Lower leg skin (tissue), 4 donors: Measurements from ENCODE around the gene LRP5. TPM values are rescaled to one million over a fixed set of nuclear protein-coding genes. Genes with fewer than 3 reads are reported as not detected.

Experiments
- DNase-seq, 2 donors: peaks; one replicate each; pipeline ENCODE4 v3.0.0-alpha.2; 2019; ENCODE audit warnings: low spot score in 2 of 2
- H3K4me3 ChIP-seq: fragments of 200-600 bp; sonication (generic); 2 replicates; pipeline ENCODE4 v1.5.1; 2017; ENCODE audit warnings: mild to moderate bottlenecking, low read depth; ENCODE audit not compliant: poor library complexity, severe bottlenecking
- POLR2A ChIP-seq, 2 donors: fragments of 450-650 bp; IDR thresholded peaks; one replicate each; pipeline ENCODE4 v1.6.1; 2016 to 2017; ENCODE audit warnings: antibody characterized with exemption in 2 of 2, mild to moderate bottlenecking in 1 of 2, moderate library complexity in 1 of 2
- WGBS, 2 donors: methylation state at CpG; one replicate each; pipeline ENCODE4 v1.1.5; 2018; 5-methylcytosine and 5-hydroxymethylcytosine counted together
- intact Hi-C: fragments of 100-400 bp; cut with DNase I; formaldehyde crosslinking; loops from one replicate; pipeline ENCODE4 v1.15.0; 2023; ENCODE audit warnings: low total_unique reads
- total RNA-seq, 4 donors: library from RNA; depleted of rRNA; stranded (reverse); fragments of >200 nt; gene quantifications; one replicate each; pipeline ENCODE4 v1.1.0, GENCODE V29; 2016
- TF ChIP-seq, protein P1 (sequence below), 3 donors: fragments of 450-650 bp; IDR thresholded peaks; one replicate each; pipeline ENCODE4 v1.5.1; 2016; ENCODE audit warnings: antibody characterized with exemption in 3 of 3, mild to moderate bottlenecking in 3 of 3, moderate library complexity in 2 of 3

Gene LRP5
- total RNA-seq, 4 donors from 2014 or later = 25.0 to 53.5 (median 29.3) TPM

DNA sequence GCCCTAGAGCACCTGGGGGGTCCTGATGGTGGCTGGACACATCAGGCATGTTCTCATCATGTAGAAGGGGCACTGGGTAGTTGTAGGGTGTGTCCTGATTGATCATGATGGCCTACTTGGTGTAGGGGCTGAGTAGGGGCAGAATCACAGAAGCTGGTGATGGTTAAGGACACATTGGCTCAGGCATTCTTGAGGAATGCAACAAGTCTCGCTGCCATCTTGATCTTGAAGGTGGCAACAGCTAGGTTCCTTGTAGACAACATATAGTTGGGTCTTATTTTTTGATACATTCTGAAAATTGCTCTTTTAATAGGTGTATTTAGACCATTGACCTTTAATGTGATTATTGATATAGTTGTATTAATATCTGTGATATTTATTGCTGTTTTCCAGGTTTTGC, 176.2 kb downstream of the LRP5 start:
- no peak for DNase-seq
- TF ChIP-seq POLR2A (IDR thresholded peaks at IDR 0.05) = no peak
- TF ChIP-seq, protein P1, sequence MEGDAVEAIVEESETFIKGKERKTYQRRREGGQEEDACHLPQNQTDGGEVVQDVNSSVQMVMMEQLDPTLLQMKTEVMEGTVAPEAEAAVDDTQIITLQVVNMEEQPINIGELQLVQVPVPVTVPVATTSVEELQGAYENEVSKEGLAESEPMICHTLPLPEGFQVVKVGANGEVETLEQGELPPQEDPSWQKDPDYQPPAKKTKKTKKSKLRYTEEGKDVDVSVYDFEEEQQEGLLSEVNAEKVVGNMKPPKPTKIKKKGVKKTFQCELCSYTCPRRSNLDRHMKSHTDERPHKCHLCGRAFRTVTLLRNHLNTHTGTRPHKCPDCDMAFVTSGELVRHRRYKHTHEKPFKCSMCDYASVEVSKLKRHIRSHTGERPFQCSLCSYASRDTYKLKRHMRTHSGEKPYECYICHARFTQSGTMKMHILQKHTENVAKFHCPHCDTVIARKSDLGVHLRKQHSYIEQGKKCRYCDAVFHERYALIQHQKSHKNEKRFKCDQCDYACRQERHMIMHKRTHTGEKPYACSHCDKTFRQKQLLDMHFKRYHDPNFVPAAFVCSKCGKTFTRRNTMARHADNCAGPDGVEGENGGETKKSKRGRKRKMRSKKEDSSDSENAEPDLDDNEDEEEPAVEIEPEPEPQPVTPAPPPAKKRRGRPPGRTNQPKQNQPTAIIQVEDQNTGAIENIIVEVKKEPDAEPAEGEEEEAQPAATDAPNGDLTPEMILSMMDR (IDR thresholded peaks at IDR 0.05) = no peak
- 88 to 95% methylated on average over 1 of the region's 1 CpG for WGBS, 2 donors
- intact Hi-C loops = no loop called here
- H3K4me3 ChIP-seq = no peak overlapping the region

DNA sequence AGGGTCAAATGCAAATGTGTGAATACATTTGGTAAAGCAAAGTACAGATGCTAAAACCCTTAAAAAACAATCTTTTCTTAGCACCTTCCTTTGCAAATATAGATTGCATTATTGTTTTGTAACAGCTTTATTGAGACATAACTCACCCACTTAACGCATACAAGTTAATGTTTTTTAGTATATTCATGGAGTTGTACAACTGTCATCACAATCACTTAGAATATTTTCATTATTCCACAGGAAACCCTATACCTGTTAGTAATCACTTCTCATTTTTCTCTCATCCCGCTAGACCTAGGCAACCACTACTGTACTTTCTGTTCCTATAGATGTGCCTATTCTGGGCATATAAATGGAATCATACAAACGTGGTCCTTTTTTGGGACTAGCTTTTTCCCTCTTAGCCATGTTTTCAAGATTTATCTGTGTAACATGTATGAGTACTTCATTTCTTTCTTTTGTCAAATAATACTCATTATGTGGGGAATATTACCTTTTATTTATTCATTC, 182.9 kb downstream of the LRP5 start:
- TF ChIP-seq POLR2A (IDR thresholded peaks at IDR 0.05) = no peak
- TF ChIP-seq, protein P1 (IDR thresholded peaks at IDR 0.05) = no peak
- intact Hi-C loops = no loop called here
- no peak for DNase-seq
- WGBS, 2 donors = 73 to 75% methylated on average over 3 of the region's 3 CpGs
- H3K4me3 ChIP-seq = no peak overlapping the region

DNA sequence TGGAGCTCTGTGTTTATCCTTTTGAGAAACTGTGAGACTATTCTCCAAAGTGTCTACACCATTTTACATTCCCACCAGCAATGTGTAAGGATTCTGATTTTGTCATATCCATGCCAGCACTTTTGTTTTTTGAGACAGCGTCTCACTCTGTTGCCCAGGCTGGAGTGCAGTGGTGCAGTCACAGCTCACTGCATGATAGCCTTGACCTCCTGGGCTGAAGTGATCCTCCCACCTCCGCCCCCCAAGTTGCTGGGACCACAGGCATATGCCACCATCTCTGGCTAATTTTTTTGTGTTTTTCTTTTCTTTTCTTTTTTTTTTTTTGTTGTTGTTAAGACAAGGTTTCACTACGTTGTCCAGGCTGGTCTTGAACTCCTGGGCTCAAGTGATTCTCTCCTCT, 183.5 kb downstream of the LRP5 start:
- WGBS, 2 donors = 89 to 97% methylated on average over 3 of the region's 3 CpGs
- no peak for DNase-seq
- no peak for TF ChIP-seq POLR2A (IDR thresholded peaks at IDR 0.05)
- TF ChIP-seq, protein P1 (IDR thresholded peaks at IDR 0.05) = no peak

DNA sequence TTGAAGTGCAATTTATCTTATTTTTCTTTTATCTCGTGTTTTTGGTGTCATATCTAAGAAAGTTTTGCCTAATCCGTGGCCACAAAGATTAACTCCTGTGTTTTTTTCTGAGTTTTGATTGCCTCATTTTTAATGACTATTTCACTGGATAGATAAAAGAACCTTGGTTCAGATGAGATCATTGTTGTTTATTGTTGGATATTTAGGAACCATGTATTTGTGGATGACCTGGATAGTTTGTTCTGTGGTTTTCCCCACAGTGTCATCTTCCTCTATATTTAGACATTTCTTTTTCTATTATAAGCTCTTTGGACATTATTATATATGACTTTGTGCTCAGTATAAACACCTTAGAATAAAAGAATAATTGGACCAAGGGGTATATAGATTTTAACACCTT, 185.4 kb downstream of the LRP5 start:
- intact Hi-C loops = no loop called here
- TF ChIP-seq POLR2A (IDR thresholded peaks at IDR 0.05) = no peak
- TF ChIP-seq, protein P1 (IDR thresholded peaks at IDR 0.05) = no peak
- WGBS, 2 donors = 81 to 90% methylated on average over 2 of the region's 2 CpGs
- no peak overlapping the region for H3K4me3 ChIP-seq
- DNase-seq = no peak

More for the DNA sequence above, 183.5 kb downstream of the LRP5 start:
- intact Hi-C loops = no loop called here
- H3K4me3 ChIP-seq = no peak overlapping the region

DNA sequence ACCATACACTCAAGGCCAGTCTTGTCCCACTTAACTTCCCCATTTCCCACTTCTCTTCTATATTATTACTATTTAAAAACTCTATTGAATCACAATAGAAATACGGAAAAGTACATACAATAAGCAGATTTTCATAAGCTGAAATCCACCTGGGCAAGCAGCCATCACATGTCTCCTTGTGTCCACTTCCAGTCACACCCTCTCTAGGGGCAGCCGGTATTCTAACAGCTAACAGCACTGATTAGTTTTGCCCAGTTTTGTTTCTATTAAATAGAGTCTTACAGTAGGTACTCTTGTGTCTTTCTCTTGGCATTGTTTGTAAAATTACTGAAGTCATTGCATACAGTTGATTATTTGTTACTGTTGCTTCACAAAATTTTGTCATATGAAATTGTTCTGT, 185.9 kb downstream of the LRP5 start:
- intact Hi-C loops = no loop called here
- no peak for DNase-seq
- 45 to 64% methylated on average over 2 of the region's 2 CpGs for WGBS, 2 donors
- no peak overlapping the region for H3K4me3 ChIP-seq
- no peak for TF ChIP-seq POLR2A (IDR thresholded peaks at IDR 0.05)
- TF ChIP-seq, protein P1 (IDR thresholded peaks at IDR 0.05) = no peak

Other genes starting within 250 kb of the LRP5 start
- gene CHKA, start 191.2 kb upstream of the LRP5 start, total RNA-seq = 10 to 100 TPM in 3 of 4 donors, 1 to 10 TPM in 1; 5.9 to 15.6 (median 13.1) TPM
- 10 to 100 TPM; 26.3 to 34.9 (median 34.0) TPM for gene KMT5B, start 99.3 kb upstream of the LRP5 start, total RNA-seq
- 10 to 100 TPM; 12.5 to 37.8 (median 16.2) TPM for gene C11orf24, start 40.6 kb upstream of the LRP5 start, total RNA-seq
- gene PPP6R3, start 148.2 kb downstream of the LRP5 start, total RNA-seq = 100 to 1,000 TPM in 1 of 4 donors, 10 to 100 TPM in 3; 74.2 to 119 (median 88.6) TPM